A673 (cell line): ENCODE measurements around the gene SH2B2.

ENCODE experiments used
- CTCF ChIP-seq: fragments of 300-800, 200-600 bp; sonication (generic); conservative IDR thresholded peaks from 2 replicates; pipeline ENCODE4 v1.5.1; 2017; ENCODE audit warnings: low read depth, mild to moderate bottlenecking, antibody characterized with exemption, low read length, moderate library complexity, mixed read lengths
- EZH2 ChIP-seq: fragments of 200-600 bp; sonication (generic); IDR thresholded peaks from 2 replicates; pipeline ENCODE4 v1.6.1; 2017; ENCODE audit warnings: borderline replicate concordance, low read depth, mild to moderate bottlenecking, mixed read lengths, antibody characterized with exemption, low read length; ENCODE audit not compliant: poor library complexity, severe bottlenecking

GRCh38 chr7:102277901-102278300, 8.8 kb upstream of the SH2B2 start:
- TF ChIP-seq EZH2 = no peak
- TF ChIP-seq CTCF = no peak
